ENCODE data around the gene PLIN4.

PLIN4 gene

GRCh38 chr19:4452230-4452990 is 65.9 kb downstream of the PLIN4 start:
- no peak for DNase-seq
